Activated CD8-positive, alpha-beta memory T cell treated with anti-CD3 and anti-CD28 coated beads, Interleukin-2, amount 50 U/mL, for 24 hours (primary cell): Measurements from ENCODE around the gene MFSD6.
"Not testable (repeated sequence)": the region's sequence is repeated elsewhere in the genome, so short reads cannot be mapped to it uniquely, and the experiment has no call there.

ENCODE experiments used
- DNase-seq: peaks from one replicate; pipeline ENCODE4 v3.0.0-alpha.2; 2020; ENCODE audit errors: extremely low read depth

Gene MFSD6

DNA sequence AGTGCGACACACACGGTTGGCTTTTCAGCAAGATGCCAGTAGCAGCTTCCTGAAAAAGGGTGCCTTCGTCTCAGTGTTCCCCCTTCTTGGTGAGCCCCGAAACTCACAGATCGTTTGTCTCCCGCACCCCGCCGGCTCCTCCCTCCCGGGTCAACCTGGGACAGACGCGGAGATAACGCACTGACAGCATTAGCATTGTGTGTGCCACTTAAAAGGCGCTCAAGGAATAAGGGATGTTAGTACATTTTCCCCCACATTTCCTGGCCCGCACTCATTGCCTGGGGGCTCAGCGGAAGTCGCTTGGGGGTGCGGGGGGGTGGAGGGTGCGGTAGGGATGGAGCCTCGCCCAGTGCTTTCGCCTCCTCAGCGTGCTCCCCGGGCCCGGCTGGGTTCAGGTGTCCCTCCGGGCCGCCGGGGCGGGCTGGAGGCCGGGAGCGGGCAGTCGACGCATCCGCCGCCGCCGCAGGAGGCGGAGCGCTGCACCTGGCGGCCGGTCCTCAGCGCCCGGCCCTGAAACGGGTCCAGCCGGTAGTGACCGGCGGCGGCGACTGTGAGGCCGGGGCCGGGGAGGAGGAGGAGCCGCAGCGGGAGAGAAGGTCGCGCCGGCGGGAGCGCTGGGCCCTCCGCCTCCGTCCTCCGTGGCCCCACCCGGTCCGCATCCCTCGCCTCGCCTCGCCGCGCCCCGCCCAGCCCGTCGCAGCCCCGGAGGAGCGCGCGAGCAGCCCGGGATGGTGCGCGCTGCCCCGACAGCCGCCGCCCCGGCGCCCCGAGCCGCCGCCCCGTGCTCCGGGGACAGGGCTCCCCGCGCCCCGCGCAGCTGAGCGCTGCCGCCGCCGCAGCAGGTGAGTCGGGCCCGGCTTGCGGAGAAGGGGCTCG, at the start of gene MFSD6:
TSS of gene MFSD6 (plus strand) at position 694 of the 876 bp plus-strand sequence. CDS start 27,675 bp downstream, outside the sequence.
- no peak for DNase-seq

DNA sequence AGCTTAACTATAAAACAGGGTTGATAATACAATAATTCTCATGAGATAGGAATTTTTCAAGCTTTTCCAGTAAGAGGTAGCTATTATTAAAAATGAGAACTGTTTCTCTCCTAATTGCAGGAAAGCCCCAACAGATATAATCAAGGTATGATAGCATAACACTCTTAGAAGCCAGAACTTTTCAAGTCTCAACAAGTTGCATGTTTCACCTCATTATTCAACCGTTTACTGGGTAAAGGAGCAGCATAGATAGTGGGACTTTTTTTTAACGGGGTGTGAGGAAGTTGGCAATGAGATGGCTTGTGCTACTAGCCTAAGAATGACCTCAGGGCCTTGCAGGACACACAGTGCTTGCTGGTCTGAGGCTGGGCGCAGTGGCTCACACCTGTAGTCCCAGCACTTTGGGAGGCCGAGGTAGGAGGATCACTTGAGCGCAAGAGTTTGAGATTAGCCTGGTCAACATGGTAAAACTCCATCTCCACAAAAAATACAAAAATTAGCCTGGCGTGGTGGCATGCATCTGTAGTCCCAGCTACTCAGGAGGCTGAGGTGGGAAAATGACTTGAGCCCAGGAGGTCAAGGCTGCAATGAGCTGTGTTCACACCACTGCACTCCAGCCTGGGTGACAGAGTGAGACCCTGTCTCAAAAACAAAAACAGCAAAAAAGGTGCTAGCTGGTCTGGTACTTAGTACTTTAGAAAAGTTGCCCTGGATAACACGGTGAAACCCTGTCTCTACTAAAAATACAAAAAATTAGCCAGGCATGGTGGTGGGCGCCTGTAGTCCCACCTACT, 49.3 kb upstream of the MFSD6 start:
- not testable (repeated sequence) for DNase-seq

DNA sequence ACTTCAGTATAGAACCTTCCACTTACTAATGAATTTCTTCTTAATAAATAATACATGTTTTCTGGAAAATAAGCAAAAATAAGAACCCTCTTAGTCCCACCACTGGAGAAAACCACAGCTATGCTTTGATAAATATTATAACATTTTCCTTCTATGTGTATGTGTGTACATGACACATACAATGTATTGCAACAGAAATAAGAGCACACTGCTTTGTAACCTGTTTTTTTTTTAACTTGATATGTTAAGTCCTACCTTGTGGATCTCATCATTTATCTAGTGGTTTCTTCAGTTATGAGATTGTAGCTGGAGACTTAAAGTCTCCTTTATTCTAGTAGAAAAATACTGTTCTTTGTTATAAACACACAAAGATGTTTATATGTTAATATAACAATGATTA, 47.6 kb upstream of the MFSD6 start:
- no peak for DNase-seq

DNA sequence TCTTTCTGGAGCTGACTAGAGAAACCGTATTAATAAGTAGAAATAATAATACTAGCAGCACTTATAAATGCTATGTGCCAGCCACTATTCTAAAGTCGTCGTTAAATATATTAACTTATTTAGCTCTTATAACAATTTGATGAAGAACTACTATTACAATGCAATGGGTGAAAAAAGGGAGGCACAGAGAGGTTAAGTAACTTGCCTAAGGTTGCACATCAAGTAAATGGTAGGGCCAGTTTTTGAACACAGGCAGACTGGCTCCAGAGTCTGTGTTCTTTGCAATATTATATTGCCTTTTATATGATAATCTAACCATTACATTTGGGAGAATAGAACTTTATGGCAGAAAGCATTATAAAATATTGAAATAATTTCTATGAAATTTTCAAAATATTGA, 47.2 kb upstream of the MFSD6 start:
- DNase-seq: no peak

DNA sequence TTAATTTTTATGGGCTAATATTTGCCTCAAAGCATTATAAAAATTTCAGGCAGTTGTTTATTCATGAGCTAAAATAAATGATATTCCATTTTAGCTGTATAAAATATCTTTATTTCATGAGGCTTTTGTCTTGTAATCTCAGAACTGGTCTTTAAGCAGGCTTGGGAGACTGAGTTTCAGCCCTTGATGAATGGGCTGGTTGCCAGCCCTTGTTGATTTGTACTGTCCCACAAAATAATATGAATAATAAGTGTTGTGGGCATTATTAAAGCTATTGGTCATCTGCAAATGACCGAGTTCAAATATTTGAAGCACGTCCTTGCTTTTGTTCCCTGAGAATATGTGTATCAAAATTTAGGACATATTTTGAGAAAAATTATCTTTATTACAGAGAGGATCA, 46.6 kb upstream of the MFSD6 start:
- no peak for DNase-seq

DNA sequence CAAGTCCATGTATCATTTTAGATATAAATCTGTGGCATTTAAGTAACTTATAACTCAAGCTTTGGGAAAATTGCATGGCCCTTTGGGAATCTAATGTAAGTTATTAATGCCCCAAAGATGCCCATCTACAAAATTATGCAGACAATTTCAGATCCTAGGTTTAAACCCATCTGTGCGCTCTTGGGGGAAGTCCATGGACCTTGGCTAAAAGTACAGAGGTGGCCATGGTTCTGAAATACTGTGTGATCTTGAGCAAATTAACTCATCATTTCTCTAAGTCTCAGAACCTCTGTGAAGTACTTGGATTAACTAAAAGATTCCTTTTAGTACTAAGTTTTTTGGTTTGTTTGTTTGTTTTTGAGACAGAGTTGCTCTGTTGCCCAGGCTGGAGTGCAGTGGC, 45.3 kb upstream of the MFSD6 start:
- DNase-seq: no peak

DNA sequence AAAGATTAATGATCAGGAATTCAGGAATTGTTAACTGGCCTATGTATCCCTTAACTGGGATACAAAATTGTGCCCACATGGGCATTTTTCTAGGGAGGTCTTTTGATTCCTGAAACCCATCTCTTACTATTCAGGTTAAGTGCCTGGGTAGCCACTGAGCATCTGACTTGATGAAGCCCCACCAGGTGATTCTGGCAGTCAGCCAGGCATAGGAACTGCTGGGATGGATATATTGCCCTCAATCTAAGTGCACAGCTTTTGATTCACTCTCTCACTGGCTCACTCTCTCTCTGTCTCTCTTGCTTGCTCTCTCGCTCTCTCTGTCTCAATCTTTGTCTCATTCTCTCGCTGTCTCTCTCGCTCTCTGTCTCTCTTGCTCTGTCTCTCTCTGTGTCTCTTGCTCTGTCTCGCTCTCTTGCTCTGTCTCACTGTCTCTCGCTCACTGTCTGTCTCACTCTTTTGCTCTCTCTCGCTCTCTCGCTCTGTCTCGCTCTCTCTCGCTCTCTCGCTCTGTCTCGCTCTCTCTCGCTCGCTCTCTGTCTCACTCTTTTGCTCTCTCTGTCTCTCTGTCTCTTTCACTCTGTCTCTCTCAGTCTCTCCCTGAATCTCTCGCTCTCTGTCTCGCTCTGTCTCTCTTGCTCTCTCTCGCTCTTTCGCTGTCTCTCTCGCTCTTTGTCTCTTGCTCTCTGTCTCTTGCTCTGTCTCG, 42.5 kb upstream of the MFSD6 start:
- no peak for DNase-seq

DNA sequence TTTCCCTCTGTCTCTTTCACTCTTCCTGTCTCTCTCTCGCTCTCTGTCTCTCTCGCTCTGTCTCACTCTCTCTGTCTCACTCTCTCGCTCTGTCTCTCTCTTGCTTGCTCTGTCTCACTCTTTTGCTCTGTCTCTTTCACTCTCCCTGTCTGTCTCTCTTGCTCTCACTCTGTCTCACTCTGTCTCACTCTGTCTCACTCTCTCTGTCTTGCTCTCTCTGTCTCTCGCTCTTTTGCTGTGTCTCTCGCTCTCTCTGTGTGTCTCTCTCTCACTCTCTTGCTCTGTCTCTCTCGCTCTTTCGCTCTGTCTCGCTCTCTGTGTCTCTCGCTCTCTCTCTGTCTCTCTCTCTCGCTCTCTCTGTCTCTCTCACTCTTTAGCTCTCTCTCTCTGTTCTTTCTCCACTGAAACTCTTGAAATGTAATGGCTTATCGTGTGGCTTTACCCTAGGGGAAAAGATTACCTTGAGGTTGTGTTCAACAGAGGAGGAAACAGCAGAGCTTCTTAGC, 41.9 kb upstream of the MFSD6 start:
- no peak for DNase-seq

DNA sequence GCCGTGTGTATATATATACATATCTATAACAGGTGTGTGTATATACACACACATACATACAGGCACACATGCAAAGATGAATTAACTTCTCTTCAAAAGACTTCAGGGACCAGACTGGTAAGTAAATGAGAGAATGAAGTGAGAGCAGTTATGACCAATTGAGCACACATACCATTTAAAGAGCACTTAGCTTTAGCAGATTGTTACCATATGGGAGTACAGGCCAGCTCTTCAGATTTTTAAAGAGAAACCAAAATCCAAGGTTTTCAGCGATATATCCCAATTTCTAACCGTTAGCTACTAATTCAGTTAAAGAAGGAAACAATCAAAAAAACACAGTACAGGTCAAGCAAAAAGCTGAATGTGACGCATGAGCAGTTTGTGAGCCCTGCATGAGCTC, 41.1 kb upstream of the MFSD6 start:
- no peak for DNase-seq

DNA sequence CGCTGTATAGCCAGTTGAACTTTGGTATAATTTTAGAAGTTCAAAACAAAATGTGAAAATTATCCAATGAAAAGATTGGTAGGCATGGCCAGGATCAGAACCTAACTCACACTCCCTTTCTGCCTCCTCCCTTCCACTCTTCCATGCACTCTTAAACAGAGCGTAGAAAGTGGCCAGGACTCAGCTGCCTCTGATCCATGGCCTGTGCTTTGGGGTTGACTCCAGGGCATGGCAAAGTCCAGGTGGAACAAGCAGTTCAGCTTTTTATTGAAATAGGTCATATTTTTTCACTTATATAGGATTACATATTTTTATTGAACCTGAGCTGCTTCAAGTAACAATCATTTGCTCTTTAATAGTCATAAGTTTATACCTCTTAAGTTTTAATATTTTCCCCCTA, 38.5 kb upstream of the MFSD6 start:
- DNase-seq: no peak

DNA sequence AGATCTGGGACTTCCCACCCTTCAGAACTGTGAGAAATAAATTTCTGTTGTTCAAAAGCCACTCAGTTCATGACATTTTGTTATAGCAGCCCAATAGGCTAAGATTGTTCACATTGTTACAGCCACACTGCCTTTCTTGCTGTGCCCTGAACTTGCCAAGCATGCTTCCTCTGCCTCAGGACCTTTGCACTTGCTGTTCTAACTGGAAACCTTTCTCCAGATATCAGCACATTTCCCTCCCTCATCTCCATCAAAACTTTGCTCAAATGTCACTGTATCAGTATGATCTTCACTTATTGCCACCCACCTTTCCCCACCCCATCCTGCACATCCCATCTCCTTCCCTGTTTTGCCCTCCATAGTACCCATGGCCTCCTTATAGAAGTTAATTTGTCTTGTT, 32.1 kb upstream of the MFSD6 start:
- DNase-seq: no peak

DNA sequence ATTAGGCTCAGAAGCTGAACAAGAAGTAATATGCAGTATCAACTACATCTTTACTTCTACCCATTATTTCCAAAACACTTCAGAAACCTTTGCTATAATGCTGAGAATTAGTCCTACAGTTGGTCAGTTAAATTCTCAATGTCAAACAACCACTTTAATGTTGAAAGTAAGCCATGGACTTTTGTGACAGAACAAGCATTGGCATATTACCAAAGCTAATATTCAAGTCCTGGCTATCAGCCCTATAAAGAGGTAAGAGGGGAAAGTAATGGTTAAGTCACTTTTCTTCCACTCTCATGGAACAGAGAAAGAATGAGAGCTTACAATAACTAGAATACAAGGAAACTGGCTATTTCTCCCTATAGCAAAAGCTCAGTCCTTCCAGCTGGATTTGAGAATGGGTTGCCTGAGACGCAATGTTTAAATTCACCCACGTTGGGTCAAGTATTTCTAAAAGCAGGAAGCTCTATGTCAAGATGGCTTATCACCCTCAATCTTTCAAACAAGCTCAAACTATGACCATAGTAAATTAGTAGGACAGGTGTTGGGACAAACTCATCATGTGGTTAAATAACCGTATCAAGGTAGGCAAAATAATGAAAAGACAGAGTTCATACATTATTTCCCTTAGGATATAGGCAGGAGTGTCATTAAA, 31.4 kb upstream of the MFSD6 start:
- no peak for DNase-seq

DNA sequence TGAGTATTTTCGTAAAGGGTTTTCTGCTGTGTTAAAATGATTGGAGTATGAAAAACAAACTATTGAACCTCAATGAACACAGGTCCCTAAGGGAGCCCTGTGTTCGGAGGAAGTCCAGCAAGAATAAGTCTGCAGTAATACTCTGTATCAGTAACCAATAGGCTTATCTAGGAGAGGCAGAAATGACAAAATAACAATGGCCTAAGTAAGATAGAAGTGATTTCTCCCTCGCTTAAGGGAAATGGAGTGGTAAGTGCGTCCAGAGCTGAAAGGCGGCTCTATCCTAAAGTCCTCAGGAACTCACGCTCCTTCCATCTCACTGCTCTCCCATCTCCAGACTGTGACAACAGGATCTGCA, 29.3 kb upstream of the MFSD6 start:
- no peak for DNase-seq

DNA sequence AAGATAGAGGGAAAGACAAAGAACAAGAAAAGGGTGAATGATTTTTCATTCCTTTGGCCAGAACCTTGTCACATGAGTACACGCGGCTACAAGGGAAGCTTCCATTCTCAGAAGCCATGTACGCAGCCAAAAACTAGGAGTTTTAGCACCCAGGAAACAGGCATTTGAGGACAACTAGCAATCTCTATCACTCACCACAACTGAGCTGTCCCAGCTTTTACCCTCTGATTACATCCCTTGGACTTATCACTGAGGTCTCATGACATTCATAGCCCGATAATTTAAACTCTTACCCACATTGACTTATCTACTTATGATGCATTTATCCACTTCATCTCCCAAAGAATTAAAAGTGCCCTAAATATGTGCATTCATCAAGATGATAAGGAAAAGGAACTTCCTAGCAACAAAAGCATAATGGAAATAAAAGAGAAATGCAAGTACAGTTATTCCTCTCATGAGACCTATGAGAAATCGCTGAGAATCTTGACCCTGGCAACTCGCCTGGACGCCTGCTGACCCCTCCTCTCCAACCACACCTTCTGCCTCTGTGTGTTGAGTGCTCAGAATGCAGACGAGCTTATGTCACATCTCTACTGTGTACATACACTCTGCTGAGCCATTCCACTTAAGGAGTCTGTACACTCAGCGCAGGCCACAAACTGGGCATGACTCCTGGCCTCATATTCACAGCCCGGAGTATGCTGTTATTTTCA, 28.7 kb upstream of the MFSD6 start:
- DNase-seq: no peak

DNA sequence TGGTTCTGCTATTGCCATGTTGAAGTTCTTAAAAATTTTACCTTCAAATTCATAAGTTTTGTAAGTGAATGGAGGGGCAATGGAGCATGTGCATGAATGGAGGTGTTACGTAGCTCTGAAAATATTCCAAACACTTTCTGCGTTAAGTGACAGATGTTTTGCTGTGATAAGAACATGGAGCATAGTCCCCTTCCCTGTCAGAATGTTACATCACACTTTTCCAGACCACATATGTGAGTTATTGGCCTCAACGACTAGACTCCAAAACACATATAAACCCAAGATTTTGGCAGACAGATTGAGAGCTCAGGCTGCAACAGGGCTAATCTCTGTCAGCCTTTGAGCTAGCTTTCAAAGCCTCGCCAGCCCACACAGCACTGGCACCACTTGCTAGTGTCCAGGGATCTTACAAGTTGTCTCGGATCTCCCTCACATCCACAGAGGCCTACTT, 27.2 kb upstream of the MFSD6 start:
- no peak for DNase-seq

DNA sequence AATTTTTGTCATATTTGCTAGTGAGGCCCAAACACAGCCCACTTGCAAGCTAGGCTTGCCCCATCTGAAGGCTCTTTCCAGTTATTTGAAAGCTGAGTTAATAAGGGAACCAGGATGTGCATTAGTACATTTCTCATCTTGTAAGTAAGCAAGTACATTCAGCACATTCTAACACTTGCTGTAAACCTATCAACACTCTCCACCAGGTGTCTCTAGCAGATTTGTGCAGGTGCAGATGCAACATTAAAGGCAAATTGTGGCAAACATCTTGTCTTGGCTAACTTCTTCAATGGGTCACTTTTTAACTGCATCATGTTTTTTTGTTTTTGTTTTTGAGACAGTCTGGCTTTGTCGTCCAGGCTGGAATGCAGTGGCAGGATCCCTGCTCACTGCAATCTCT, 25.3 kb upstream of the MFSD6 start:
- no peak for DNase-seq

DNA sequence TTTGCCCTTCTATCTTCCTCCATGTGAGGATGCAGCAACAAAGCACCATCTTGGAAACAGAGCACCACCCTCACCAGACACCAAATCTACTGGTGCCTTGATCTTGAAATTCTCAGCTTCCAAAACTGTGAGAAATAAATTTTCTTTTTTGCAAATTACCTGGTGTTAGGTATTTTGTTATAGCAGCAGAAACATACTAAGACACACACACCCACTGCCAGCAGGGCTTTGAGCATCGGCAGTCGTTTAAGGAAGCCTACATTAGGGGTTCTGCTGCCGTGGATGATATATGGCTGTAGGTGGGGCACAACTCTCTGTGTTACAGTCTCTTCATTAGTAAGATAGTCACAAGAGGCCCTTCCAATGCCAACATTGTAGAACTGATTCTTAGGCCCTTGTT, 20.7 kb upstream of the MFSD6 start:
- no peak for DNase-seq

DNA sequence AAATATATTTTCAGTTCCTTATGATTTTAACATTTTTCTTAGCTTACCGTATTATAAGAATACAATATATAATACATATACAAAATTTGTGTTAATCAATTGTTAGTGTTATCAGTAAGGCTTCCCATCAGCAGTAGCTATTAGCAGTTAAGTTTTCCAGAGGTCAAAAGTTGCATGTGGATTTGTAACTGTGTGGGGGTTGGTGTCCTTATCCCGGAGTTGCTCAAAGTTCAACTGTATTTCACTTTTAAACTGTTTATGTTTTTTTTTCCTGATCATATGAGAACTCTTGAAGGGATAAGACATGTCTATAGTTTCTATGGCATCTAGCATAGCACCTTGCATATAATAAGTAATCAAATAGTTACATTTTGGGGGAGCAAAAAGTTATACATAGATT, 11.9 kb upstream of the MFSD6 start:
- no peak for DNase-seq

DNA sequence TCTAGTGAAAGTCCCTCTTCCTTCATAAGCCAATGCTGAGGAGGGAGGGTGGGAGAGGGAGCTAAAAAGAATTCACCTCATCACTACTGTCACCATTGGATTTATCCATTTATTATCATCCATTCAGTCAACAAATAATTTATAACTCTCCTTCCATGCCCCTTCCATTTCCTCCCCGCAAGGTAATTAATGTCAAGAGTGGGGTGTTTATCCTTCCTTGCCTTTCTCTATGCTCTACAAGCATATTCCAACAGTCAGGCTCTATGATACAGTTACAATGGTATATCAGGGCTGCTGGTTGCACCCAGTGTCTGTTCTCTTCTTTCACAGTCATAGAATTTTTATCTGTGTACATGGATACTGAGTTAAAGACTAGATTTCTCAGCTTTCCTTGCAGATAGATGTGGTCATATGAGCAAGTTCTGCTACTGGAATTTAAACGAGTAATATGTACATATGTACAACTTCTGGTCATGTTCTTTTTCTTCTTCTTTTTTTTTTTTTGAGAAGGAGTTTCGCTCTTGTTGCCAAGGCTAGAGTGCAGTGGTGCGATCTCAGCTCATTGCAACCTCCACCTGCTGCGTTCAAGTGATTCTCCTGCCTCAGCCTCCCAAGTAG, 5.1 kb upstream of the MFSD6 start:
- DNase-seq: no peak

DNA sequence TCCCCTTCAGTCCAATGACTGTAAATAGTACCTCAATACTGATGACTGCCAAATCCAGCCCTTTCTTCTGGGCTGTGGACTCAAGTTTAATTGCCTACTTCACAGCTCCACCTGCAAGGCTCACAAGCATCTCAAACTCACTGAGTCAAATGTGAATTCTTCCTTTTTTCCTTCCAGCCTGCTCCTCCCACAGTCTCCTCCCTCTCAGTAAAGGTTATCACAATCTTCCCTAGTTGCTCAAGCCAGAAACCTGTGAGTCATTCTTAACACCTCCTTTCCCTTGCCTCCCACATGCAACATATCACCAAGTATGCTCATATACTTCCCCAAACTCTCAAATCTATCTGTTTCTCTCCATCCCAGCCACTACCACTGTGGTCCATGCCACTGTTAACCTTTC, 3.7 kb upstream of the MFSD6 start:
- DNase-seq: no peak

DNA sequence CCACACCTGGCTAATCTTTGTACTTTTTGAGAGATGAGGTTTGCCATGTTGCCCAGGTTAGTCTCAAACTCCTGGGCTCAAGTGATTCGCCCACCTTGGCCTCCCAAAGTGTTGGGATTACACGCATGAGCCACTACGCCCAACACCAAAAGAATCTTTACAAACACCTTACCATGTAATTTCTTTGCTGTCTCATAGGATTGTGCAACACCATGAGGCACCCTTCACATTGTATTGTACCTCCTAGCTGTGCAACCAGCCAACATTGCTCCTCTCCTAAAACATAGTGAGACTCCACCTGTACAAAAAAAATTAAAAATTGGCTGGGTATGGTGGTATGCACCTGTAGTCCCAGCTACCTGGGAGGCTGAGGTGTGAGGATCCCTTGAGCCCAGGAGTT, 3.1 kb upstream of the MFSD6 start:
- no peak for DNase-seq
